Subcutaneous adipose tissue (tissue), 4 donors: ENCODE results near the gene RNF11. TPM values are rescaled to one million over a fixed set of nuclear protein-coding genes. Genes with fewer than 3 reads are reported as not detected.

ENCODE experiments used
- total RNA-seq, 4 donors: library from RNA; depleted of rRNA; stranded (reverse); fragments of >200 nt; gene quantifications; one replicate each; pipeline ENCODE4 v1.1.0, GENCODE V29; 2016
- TF ChIP-seq, protein P1 (sequence below): fragments of 450-650 bp; IDR thresholded peaks from one replicate; pipeline ENCODE4 v1.5.1; 2016; ENCODE audit warnings: low read depth, mild to moderate bottlenecking, control low read depth, antibody characterized with exemption, moderate library complexity

Gene RNF11, protein sequence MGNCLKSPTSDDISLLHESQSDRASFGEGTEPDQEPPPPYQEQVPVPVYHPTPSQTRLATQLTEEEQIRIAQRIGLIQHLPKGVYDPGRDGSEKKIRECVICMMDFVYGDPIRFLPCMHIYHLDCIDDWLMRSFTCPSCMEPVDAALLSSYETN
- total RNA-seq, result 100 to 1,000 TPM in 3 of 4 donors, 10 to 100 TPM in 1; 77.9 to 138 (median 112) TPM

DNA sequence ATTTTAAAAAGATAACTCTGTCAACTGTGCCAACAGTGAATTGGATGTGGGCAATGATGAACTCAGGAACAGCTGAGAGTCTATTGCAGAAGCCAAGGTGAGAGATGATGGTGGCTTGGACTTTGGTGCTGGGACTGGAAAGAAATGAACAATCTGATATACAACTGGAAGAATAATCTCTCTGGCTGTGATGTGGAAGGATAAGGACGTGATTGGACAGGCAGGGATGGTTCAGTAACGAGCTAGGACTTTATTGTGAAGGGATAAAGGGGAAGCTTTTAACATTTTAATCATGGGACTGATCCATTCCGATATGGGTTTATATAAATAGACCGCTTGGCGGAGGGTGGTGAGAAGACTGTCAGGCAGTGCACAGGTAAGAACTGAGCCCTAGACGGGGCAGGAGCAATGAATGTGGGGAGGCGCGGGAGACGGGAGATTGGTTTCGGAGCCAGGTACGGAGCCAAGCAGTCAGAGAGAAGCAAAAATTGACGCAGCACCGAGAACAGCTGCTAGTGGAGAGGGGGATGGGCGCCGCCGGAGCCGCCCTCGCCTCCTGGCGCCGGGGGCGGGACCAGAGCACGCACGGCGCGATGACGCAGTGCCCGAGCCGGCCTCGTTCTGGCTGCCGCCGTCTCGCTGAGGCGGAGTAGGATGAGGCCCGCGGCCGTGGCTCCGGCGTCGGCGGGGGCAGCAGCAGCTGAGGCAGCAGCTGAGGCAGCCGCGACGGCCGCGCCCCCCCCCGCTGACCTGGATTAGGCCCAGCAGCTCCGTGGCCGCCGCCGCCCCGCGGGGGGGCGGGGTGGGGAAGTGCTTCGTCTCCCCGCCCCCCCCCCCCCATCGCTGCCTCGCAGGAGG lies at the start of gene RNF11:
RNF11 (plus strand) TSS at position 601 of the 858 bp plus-strand sequence. CDS start 484 bp downstream, outside the sequence.
- TF ChIP-seq, protein P1, sequence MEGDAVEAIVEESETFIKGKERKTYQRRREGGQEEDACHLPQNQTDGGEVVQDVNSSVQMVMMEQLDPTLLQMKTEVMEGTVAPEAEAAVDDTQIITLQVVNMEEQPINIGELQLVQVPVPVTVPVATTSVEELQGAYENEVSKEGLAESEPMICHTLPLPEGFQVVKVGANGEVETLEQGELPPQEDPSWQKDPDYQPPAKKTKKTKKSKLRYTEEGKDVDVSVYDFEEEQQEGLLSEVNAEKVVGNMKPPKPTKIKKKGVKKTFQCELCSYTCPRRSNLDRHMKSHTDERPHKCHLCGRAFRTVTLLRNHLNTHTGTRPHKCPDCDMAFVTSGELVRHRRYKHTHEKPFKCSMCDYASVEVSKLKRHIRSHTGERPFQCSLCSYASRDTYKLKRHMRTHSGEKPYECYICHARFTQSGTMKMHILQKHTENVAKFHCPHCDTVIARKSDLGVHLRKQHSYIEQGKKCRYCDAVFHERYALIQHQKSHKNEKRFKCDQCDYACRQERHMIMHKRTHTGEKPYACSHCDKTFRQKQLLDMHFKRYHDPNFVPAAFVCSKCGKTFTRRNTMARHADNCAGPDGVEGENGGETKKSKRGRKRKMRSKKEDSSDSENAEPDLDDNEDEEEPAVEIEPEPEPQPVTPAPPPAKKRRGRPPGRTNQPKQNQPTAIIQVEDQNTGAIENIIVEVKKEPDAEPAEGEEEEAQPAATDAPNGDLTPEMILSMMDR, result no peak

DNA sequence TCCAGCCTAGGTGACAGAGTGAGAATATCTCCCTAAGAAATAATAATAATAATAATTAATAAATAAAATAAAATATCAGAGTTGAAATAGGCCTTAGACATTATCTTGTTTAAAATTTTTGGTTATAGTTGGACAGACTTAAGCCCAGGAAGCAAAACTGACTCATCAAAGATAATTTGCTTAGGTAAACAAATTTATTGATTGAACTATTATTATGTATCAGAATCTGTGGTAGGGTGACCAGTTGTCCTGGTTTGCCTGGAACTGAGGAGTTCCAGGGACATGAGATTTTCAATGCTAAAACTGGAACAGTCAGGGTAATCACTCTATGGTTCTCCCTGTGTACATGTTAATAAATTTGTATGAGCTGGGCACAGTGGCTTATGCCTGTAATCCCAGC lies 47.8 kb upstream of the RNF11 start:
- TF ChIP-seq, protein P1, result no peak

DNA sequence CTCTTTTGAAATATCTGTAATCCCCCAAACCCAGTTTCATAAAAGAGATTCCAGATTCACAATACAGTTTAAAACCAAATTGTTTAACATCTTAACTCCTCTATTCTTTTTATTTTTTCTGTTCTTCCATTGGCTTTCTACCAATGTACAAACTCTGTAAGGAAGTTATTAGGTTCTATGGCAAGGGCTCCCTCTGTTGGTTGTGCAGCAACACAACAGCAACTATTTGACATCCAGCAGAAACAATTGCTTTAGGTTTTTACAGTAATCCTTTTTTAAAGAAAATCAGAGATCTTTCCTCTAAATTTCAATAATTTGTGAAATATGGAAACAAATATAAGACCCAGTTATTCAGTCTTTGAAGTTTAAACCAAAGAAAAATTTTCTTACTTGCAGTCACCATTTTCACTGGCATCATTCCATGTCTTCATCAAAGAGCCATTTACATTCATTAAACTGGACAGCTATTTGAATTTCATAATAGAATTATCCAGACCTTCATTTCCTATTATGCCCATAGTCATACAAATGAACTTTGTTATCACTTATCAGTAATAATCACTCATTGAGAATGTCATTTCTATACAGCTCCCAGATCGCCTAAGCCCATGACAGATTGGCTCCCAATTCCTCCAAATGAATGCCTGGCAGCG lies 46.5 kb upstream of the RNF11 start:
- TF ChIP-seq, protein P1, result no peak

DNA sequence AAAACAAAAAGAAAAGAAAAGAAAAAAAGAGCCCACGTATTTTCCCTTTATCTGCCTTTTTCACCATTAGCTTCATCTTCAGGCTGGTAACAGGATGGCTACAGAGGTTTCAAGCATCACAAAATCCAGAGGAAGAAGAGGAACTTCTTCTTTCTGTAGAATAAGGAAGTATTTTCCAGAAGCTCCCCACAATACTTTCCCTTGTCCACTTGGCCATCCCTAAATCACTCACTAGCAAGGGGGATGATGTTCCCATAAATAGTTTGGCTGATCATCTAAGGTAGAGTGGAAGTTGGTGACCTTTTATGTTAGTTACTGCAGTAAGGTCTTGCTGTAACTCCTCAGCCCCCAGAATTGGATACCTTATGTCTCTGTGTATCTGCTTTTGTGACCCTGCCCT lies 45.1 kb upstream of the RNF11 start:
- TF ChIP-seq, protein P1, result no peak

DNA sequence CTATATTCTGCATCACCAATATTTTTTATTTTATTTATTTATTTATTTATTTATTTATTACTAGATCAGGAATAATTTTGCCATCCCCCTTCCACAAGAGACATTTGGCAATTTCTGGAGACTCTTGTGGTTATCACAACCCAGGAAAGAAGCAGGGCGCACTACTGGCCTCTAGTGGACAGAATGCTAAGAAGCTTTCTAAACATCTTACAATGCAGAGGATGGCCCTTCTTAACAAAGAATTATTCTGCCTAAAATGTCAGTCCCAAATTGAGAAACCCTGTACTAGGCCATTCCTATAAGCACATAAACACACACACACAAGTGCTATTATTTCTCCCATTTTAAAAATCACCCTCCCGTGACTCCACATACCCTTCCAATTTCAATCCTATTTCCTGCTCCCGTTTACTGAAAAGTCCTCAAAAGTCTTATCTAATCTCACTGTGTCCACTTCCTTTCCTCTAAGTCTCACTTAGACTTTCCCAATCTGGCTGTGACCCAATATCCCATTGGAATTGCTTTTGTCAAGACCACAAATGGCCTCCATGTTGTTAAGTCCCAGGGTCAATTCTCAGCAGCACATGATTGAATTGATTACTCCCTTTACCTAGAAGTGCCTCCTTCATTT lies 43.7 kb upstream of the RNF11 start:
- TF ChIP-seq, protein P1, result no peak

DNA sequence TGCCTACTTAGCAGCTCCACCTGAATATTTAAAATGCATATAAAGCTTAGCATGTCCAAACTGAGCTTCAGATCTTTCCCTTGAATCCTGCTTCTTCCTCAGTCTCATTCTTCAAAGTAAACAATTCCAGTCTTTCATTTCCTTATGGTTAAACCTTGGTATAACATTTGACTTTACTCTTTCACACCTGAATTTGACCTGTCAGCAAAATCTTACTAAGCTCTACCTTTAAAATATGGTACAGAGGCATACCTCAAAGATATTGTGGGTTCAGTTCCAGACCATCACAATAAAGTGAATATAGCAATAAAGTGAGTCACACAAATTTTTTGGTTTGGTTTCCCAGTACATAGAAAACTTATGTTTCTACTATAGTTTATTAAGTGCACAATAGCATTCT lies 42.5 kb upstream of the RNF11 start:
- TF ChIP-seq, protein P1, result no peak
